DMS79 (cell line): Measurements from ENCODE around the gene XPO6.

Source experiments
- DNase-seq: peaks from one replicate; lab custom pipeline; 2025; lab: John Stamatoyannopoulos, UW

Gene XPO6

GRCh38 chr16:28089205-28089991 lies 122.4 kb downstream of the XPO6 start:
- DNase-seq, result no peak

DNA sequence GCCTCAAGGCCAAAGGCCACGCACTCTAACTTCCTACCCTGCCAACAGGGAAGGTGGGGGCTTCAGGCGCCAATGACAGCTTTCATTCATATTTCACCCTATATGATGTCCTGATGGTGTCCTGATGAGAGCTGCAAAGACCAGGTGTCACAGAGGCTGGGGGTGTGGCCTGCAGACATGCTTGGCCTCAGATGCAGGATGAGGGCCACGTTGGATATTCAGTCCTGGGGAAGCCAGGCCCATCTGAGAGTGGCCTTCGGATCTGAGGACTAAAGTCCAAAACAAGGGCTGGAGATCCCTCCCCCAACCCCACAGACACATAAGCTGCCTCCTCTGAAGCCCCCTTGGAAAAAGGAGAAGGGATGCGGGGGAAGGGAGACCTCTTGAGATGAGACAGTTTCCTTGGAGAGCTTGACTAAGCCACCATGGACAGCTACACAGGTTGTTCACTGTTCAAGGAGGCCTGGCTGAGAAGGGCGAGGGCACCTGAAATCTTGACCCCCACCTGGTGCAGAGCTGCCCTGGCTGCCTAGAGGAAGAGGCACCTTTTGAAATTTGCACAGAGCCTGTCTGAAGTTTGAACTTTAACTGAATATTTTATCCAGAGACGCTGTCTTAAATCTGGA lies 124.0 kb downstream of the XPO6 start:
- DNase-seq, result no peak

GRCh38 chr16:28087140-28087660 lies 124.6 kb downstream of the XPO6 start:
- no peak for DNase-seq

GRCh38 chr16:28086186-28087139 lies 125.3 kb downstream of the XPO6 start:
- DNase-seq, result no peak

DNA sequence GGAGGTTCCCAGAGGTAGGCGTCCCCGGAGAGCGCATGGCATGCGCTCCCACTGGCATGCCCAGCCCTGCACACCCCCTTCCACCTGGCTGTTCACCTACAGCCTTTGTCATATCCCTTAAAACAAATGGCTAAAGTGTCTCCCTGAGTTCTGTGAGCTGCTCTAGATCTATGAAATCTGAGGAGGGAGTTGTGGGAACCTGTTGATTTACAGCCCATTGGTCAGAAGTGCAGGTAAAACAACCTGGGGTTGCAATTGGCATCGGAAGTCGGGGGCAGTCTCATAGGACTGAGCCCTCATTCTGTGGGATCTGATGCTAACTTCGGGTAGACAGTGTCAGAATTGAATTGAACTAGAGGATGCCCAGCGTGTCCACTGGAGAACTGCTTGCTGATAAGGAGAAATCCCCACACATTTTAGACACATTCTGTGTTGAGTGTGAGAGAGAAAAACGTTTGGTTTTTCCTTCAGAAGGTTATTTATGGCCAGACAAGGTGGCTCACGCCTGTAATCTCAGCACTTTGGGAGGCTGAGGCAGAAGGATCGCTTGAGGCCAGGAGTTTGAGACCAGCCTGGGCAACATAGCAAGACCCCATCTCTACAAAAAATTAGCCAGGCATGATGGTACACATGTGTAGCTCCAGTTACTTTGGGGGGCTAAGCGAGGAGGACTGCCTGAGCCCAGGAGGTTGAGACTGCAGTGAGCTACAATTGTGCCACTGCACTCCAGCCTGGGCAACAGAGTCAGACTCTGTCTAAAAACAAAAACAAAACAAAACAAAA lies 126.2 kb downstream of the XPO6 start:
- no peak for DNase-seq

- no peak for DNase-seq
Observed at GRCh38 chr16:28084209-28084608, 127.6 kb downstream of the XPO6 start.

GRCh38 chr16:28082624-28083023 lies 129.1 kb downstream of the XPO6 start:
- DNase-seq, result no peak

GRCh38 chr16:28081391-28081968 lies 130.3 kb downstream of the XPO6 start:
- DNase-seq, result no peak

DNA sequence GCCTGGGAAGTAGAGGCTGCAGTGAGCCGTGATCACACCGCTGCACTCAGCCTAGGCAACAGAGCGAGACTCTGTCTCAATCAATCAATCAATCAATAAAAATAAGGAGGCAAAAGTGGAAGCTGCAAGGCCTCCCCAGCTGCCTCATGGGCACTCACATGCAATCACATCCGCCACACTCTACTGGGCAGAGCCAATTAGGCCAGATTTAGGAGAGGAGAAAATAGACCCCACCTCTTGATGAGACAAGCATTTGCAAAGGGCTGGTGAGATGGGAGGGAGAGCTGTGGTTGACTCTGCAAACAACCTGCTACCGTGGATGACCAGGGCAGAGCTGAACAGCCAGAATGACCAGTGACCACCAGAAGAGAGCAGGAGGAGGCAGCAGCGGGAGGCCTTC lies 133.5 kb downstream of the XPO6 start:
- DNase-seq, result no peak

- no peak for DNase-seq
Observed at GRCh38 chr16:28073836-28074235, 137.9 kb downstream of the XPO6 start.

DNA sequence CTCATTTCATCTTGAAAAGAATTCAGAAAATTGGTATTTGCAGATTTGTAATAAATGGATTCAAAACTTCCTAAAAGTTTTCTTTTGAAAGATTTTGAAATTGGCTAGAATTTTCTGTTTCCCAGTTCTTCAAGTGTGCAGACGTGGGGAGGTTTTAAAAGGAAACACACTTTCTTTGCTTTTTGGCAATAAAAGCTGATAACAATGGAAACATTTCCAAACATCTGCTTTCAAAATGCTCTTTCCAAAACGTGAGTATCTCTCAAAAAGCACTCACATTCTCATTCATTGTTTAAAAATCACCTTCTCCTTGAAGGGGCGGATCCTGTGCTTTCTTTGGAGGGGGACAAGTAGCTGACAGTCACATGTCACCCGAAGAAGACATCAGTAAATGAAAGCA lies 139.7 kb downstream of the XPO6 start:
- no peak for DNase-seq

GRCh38 chr16:28069971-28070794 lies 141.6 kb downstream of the XPO6 start:
- DNase-seq, result no peak

- DNase-seq, result no peak
Observed at GRCh38 chr16:28068976-28069375, 142.8 kb downstream of the XPO6 start.

DNA sequence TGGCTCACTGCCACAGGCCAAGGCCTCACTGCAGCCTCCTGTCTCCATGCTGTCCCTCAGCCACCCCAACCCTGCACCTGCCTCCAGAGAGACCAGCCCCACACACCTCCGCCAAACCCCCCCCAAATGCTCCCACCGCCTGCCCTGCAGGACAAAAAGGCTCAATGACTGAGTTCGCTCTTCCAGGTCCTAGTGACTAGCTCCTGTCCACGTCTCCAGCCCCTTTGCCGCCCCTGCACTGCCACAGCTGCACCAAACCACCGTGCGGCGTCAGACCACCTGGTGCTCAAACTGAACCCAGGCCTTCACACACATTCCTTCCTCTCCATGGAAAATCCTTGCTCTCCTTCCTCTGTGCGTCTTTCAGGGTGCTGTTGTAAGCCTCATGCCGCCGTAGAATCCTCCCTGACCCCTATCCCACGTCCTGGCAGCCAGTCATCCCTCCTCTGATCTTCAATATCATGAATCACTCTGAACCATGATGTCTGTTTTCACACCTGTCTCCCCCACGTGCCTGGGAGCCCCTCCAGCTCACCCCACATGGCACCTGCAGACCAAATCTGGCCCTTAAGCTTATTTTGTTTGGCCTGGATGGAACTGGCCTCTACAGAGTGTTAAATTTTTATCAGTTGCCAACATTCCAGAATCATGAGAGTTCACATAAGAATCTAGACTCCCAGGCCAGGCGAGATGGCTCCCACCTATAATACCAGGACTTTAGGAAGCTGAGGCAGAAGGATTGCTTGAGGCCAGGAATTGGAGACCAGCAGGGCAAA lies 144.0 kb downstream of the XPO6 start:
- no peak for DNase-seq

- DNase-seq, result no peak
Observed at GRCh38 chr16:28064706-28065249, 147.0 kb downstream of the XPO6 start.

- no peak for DNase-seq
Observed at GRCh38 chr16:28064150-28064549, 147.6 kb downstream of the XPO6 start.

DNA sequence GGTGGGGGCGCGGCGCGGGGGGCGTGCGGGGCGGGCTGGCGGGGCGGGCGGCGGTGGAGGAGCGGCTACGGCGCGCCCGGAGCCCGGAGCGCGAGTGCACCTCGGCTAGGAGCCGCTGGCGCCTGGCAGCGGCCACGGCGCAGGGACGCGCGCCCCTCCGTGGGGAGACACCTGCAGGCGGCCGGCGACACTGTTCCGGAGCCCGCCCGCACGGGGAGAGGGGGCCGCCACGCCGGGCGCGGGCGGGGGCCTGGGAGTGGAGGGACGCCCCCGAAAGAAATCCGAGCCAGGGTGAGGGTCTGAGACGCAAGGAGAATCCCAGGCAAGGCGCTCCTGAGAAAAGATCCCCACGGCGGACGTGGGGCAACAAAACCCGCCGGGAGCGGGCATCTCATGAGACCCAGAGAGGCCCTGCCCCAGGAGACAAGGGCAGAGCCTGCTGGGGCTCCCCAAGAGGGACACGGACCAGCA lies 148.1 kb downstream of the XPO6 start, which contains the start of gene GSG1L:
Gene GSG1L (minus strand): TSS at position 124 of the 471 bp plus-strand sequence. CDS start 290 bp downstream, outside the sequence.
- DNase-seq, result no peak

- no peak for DNase-seq
Observed at GRCh38 chr16:28062847-28063521, 148.8 kb downstream of the XPO6 start.
